Natural killer cell (primary cell): ENCODE measurements around the gene PRELID2. TPM values are rescaled to one million over a fixed set of nuclear protein-coding genes. Genes with fewer than 3 reads are reported as not detected.

Source experiments
- ATAC-seq, 3 donors: fragments of 150-1000 bp in 2 of 3; fragments of 200-7000 bp in 1 of 3; cut with Tn5 transposase; 1 replicate in 1 of 3; 2 replicates in 2 of 3; pipeline ENCODE4 v1.10.0; 2021; ENCODE audit warnings: mild to moderate bottlenecking in 2 of 3, moderate library complexity in 2 of 3
- DNase-seq, 2 donors: peaks; one replicate each; pipeline versions ENCODE4 v3.0.0 to v3.0.0-alpha.2; 2013 to 2021; ENCODE audit warnings: mixed read lengths in 1 of 2
- H3K27ac ChIP-seq: one replicate; pipeline ENCODE4 v1.5.1; 2013; ENCODE audit warnings: mild to moderate bottlenecking, low read length
- H3K27me3 ChIP-seq: one replicate; pipeline ENCODE4 v1.6.1; 2013; ENCODE audit warnings: low read length; ENCODE audit not compliant: control insufficient read depth, insufficient read depth
- H3K36me3 ChIP-seq: one replicate; pipeline ENCODE4 v1.6.1; 2013; ENCODE audit warnings: low read length; ENCODE audit not compliant: control insufficient read depth, insufficient read depth
- H3K4me1 ChIP-seq: one replicate; pipeline ENCODE4 v1.6.1; 2013; ENCODE audit warnings: low read length; ENCODE audit not compliant: control insufficient read depth, insufficient read depth
- H3K4me3 ChIP-seq: one replicate; pipeline ENCODE4 v1.5.1; 2013; ENCODE audit warnings: low read length
- H3K9me3 ChIP-seq: one replicate; pipeline ENCODE4 v1.6.1; 2013; ENCODE audit warnings: low read length; ENCODE audit not compliant: control insufficient read depth, insufficient read depth
- H3K27ac Mint-ChIP-seq, 2 donors: one replicate each; pipeline ENCODE4 v1.8.0; 2022; ENCODE audit warnings: mild to moderate bottlenecking in 2 of 2, mixed read lengths in 2 of 2, moderate library complexity in 1 of 2
- H3K27me3 Mint-ChIP-seq, 2 donors: one replicate each; pipeline ENCODE4 v1.8.0; 2022; ENCODE audit warnings: low read depth in 2 of 2, mixed read lengths in 2 of 2
- H3K36me3 Mint-ChIP-seq: one replicate; pipeline ENCODE4 v1.8.0; 2022; ENCODE audit warnings: mixed read lengths
- H3K4me1 Mint-ChIP-seq, 2 donors: one replicate each; pipeline ENCODE4 v1.8.0; 2022; ENCODE audit warnings: mixed read lengths in 2 of 2
- H3K4me3 Mint-ChIP-seq: one replicate; pipeline ENCODE4 v1.8.0; 2022; ENCODE audit warnings: mild to moderate bottlenecking, moderate library complexity, mixed read lengths
- H3K9me3 Mint-ChIP-seq, 2 donors: one replicate each; pipeline ENCODE4 v1.8.0; 2022; ENCODE audit warnings: mixed read lengths in 2 of 2
- WGBS: methylation state at CpG from one replicate; pipeline ENCODE4 v1.1.7; 2013; ENCODE audit warnings: missing lambda C conversion rate; ENCODE audit not compliant: insufficient coverage; 5-methylcytosine and 5-hydroxymethylcytosine counted together
- intact Hi-C: fragments of 100-400 bp; cut with micrococcal nuclease; formaldehyde crosslinking; loops from one replicate; pipeline ENCODE4 v1.14.2; 2022
- total RNA-seq, 4 donors: library from RNA; stranded (reverse); fragments of 120-200 nt in 1 of 4; gene quantifications; one replicate each; pipeline versions ENCODE4 v1.2.3 to v1.2.4, GENCODE V29; 2013 to 2022
- TF ChIP-seq, protein P1 (sequence below): fragments of 200-600 bp; IDR thresholded peaks from one replicate; pipeline ENCODE4 v1.8.0; 2022; ENCODE audit warnings: antibody characterized with exemption

Gene PRELID2
- total RNA-seq, 3 donors from 2014 or later (not counting 1 experiment from before 2014, with no cell fraction given), result 1.5 to 3.1 (median 1.7) TPM

DNA sequence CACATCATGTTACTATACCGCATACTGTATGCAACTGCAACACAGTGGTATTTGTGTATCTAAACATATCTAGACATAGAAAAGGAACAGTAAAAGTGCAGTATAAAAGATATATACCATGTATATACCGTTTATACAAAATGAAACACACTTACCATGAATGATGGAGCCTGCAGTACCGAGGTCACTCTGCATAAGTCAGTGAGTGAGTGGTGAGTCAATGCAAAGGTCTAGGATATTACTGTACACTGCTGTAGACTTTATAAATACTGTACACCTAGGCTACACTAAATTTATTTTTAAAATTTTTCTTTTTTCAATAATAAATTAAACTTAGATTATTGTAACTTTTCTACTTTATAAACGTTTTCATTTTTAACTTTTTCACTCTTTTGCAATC, 29.3 kb downstream of the PRELID2 start:
- H3K36me3 ChIP-seq, result no peaks in the 10 kb centered on the region
- Mint-ChIP-seq H3K27ac (no peak overlapping the region), H3K27me3 (no peaks in the 10 kb centered on the region), H3K36me3 (no peaks in the 10 kb centered on the region), H3K9me3 (no peaks in the 10 kb centered on the region), H3K4me3 (no peak overlapping the region), H3K4me1 (no peaks in the 10 kb centered on the region)
- no peaks in the 10 kb centered on the region for H3K27me3 ChIP-seq
- no peak overlapping the region for H3K4me3 ChIP-seq
- WGBS, result no CpG with 5 or more reads among the region's 4 CpGs
- DNase-seq (no peak), ATAC-seq (no peak)
- no peaks in the 10 kb centered on the region for H3K4me1 ChIP-seq
- intact Hi-C loops, result no loop called here
- TF ChIP-seq, protein P1, sequence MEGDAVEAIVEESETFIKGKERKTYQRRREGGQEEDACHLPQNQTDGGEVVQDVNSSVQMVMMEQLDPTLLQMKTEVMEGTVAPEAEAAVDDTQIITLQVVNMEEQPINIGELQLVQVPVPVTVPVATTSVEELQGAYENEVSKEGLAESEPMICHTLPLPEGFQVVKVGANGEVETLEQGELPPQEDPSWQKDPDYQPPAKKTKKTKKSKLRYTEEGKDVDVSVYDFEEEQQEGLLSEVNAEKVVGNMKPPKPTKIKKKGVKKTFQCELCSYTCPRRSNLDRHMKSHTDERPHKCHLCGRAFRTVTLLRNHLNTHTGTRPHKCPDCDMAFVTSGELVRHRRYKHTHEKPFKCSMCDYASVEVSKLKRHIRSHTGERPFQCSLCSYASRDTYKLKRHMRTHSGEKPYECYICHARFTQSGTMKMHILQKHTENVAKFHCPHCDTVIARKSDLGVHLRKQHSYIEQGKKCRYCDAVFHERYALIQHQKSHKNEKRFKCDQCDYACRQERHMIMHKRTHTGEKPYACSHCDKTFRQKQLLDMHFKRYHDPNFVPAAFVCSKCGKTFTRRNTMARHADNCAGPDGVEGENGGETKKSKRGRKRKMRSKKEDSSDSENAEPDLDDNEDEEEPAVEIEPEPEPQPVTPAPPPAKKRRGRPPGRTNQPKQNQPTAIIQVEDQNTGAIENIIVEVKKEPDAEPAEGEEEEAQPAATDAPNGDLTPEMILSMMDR, result no peak
- no peaks in the 10 kb centered on the region for H3K9me3 ChIP-seq
- H3K27ac ChIP-seq, result no peak overlapping the region

- TF ChIP-seq, protein P1, result no peak
- no peaks in the 10 kb centered on the region for H3K4me1 ChIP-seq
- Mint-ChIP-seq H3K9me3 (no peaks in the 10 kb centered on the region), H3K36me3 (no peaks in the 10 kb centered on the region), H3K4me1 (no peaks in the 10 kb centered on the region), H3K4me3 (no peak overlapping the region), H3K27me3 (no peaks in the 10 kb centered on the region), H3K27ac (no peak overlapping the region)
- DNase-seq (no peak), ATAC-seq (no peak)
- intact Hi-C loops, result no loop called here
- no peak overlapping the region for H3K27ac ChIP-seq
- WGBS, result 81% methylated on average over 3 of the region's 3 CpGs
- no peaks in the 10 kb centered on the region for H3K36me3 ChIP-seq
- no peak overlapping the region for H3K4me3 ChIP-seq
- no peaks in the 10 kb centered on the region for H3K27me3 ChIP-seq
- H3K9me3 ChIP-seq, result no peaks in the 10 kb centered on the region
Observed at GRCh38 chr5:145804701-145805100, 30.4 kb downstream of the PRELID2 start.

- no peaks in the 10 kb centered on the region for H3K36me3 Mint-ChIP-seq
- Histone ChIP-seq H3K4me1 (no peaks in the 10 kb centered on the region), H3K36me3 (no peaks in the 10 kb centered on the region), H3K9me3 (no peaks in the 10 kb centered on the region), H3K27ac (no peak overlapping the region), H3K27me3 (no peaks in the 10 kb centered on the region), H3K4me3 (no peak overlapping the region)
- no peak for ATAC-seq
- H3K4me1 Mint-ChIP-seq, result no peaks in the 10 kb centered on the region
- no peak overlapping the region for H3K4me3 Mint-ChIP-seq
- WGBS, result 95% methylated on average over 8 of the region's 9 CpGs
- no peak for DNase-seq
- H3K9me3 Mint-ChIP-seq, result no peaks in the 10 kb centered on the region
- TF ChIP-seq, protein P1, result no peak
- no peaks in the 10 kb centered on the region for H3K27me3 Mint-ChIP-seq
- intact Hi-C loops, result no loop called here
- no peak overlapping the region for H3K27ac Mint-ChIP-seq
Observed at GRCh38 chr5:145803112-145804004, 31.8 kb downstream of the PRELID2 start.
